Activated naive CD8-positive, alpha-beta T cell treated with anti-CD3 and anti-CD28 coated beads, Interleukin-2, amount 10 ng/mL, durations not matched to agents 7 days and 5 days (primary cell): Measurements from ENCODE around the gene GPR6. TPM values are rescaled to one million over a fixed set of nuclear protein-coding genes. Genes with fewer than 3 reads are reported as not detected.

Experiments used
- ATAC-seq: fragments of 150-1000 bp; cut with Tn5 transposase; one replicate; pipeline ENCODE4 v1.10.0; 2021; ENCODE audit warnings: low read depth, moderate library complexity
- POLR2A ChIA-PET: fragments of 350-600 bp; sonication (Branson Sonifier 250); formaldehyde crosslinking; loops from one replicate; lab custom pipeline; 2021; ENCODE audit warnings: antibody characterized with exemption; lab: Charles Lee
- DNase-seq: peaks from one replicate; pipeline ENCODE4 v3.0.0; 2021
- H3K27ac Mint-ChIP-seq: one replicate; pipeline ENCODE4 v1.8.0; 2022; ENCODE audit warnings: mild to moderate bottlenecking, mixed read lengths
- H3K27me3 Mint-ChIP-seq: one replicate; pipeline ENCODE4 v1.8.0; 2022; ENCODE audit warnings: mild to moderate bottlenecking, moderate library complexity, mixed read lengths
- H3K36me3 Mint-ChIP-seq: one replicate; pipeline ENCODE4 v1.8.0; 2021; ENCODE audit warnings: mild to moderate bottlenecking, mixed read lengths
- H3K4me1 Mint-ChIP-seq: one replicate; pipeline ENCODE4 v1.8.0; 2021; ENCODE audit warnings: mixed read lengths
- H3K4me3 Mint-ChIP-seq: one replicate; pipeline ENCODE4 v1.8.0; 2022; ENCODE audit warnings: mild to moderate bottlenecking, moderate library complexity, mixed read lengths
- H3K9me3 Mint-ChIP-seq: one replicate; pipeline ENCODE4 v1.8.0; 2021; ENCODE audit warnings: mixed read lengths
- total RNA-seq, 2 experiments: library from RNA; stranded (reverse); gene quantifications; one replicate each; pipeline ENCODE4 v1.2.3, GENCODE V29; 2021

Gene GPR6
- total RNA-seq, 2 experiments from 2014 or later, result not detected

DNA sequence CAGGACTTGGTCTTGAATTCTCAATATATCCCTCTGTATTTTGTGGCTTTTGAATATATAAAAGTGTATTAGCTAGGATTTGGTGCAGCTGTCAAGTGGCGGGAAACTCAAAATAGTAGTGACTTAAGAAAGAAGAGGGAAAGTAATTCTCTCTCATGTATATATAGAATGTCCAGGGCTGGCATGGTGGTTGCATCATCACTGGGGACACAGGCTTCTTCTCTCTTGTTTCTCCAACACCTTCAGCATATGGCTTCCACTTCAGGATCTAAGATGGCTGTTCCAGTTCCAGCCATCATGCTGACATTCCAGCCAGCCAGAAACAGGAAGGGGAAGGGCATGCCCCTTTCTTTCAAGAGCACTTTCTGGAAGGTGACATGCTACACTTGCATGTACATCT lies 11.8 kb upstream of the GPR6 start:
- H3K4me3 Mint-ChIP-seq, result no peak overlapping the region
- peaks cover 2% of the 10 kb centered on the region for H3K27me3 Mint-ChIP-seq
- no peak for ATAC-seq
- H3K36me3 Mint-ChIP-seq, result no peaks in the 10 kb centered on the region
- DNase-seq, result no peak
- no peak overlapping the region for H3K27ac Mint-ChIP-seq
- H3K9me3 Mint-ChIP-seq, result no peaks in the 10 kb centered on the region
- no peaks in the 10 kb centered on the region for H3K4me1 Mint-ChIP-seq
- POLR2A ChIA-PET, result no interaction called here

DNA sequence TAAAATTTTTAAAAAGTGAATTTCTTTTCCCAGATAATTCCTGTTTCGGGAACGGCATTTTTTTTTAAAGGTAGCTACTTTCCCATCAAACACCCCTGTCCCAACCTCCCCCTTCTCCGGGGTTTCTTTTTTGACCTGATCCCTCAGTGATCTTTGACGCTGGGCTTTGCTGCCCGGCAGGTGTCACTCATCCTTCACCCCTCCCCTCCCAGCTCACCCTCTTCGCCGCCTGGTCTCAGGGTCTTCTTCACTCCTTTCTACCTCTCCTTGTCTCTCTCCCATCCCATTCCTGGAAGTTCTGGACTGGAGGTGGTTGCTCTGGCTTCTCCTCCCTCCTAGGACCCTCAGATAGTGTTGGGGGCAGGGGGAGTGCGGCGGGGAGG lies 329 bp upstream of the GPR6 start:
- POLR2A ChIA-PET, result no interaction called here
- Mint-ChIP-seq H3K4me1 (peaks cover 2% of the 10 kb centered on the region), H3K27ac (no peak overlapping the region), H3K36me3 (peaks cover 3% of the 10 kb centered on the region), H3K27me3 (peaks cover 44% of the 10 kb centered on the region), H3K4me3 (no peak overlapping the region), H3K9me3 (no peaks in the 10 kb centered on the region)
- ATAC-seq (no peak), DNase-seq (no peak)

DNA sequence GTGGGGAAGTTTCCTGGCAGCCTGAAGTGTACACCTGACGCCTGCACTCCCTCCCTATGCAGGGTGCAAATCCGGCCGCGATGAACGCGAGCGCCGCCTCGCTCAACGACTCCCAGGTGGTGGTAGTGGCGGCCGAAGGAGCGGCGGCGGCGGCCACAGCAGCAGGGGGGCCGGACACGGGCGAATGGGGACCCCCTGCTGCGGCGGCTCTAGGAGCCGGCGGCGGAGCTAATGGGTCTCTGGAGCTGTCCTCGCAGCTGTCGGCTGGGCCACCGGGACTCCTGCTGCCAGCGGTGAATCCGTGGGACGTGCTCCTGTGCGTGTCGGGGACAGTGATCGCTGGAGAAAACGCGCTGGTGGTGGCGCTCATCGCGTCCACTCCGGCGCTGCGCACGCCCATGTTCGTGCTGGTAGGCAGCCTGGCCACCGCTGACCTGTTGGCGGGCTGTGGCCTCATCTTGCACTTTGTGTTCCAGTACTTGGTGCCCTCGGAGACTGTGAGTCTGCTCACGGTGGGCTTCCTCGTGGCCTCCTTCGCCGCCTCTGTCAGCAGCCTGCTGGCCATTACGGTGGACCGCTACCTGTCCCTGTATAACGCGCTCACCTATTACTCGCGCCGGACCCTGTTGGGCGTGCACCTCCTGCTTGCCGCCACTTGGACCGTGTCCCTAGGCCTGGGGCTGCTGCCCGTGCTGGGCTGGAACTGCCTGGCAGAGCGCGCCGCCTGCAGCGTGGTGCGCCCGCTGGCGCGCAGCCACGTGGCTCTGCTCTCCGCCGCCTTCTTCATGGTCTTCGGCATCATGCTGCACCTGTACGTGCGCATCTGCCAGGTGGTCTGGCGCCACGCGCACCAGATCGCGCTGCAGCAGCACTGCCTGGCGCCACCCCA lies 1.2 kb downstream of the GPR6 start:
- Mint-ChIP-seq H3K4me3 (no peak overlapping the region), H3K4me1 (peaks cover 2% of the 10 kb centered on the region), H3K9me3 (no peaks in the 10 kb centered on the region), H3K27me3 (peaks cover 37% of the 10 kb centered on the region), H3K27ac (no peak overlapping the region), H3K36me3 (peaks cover 3% of the 10 kb centered on the region)
- POLR2A ChIA-PET, result no interaction called here
- DNase-seq, result no peak
- ATAC-seq, result no peak

DNA sequence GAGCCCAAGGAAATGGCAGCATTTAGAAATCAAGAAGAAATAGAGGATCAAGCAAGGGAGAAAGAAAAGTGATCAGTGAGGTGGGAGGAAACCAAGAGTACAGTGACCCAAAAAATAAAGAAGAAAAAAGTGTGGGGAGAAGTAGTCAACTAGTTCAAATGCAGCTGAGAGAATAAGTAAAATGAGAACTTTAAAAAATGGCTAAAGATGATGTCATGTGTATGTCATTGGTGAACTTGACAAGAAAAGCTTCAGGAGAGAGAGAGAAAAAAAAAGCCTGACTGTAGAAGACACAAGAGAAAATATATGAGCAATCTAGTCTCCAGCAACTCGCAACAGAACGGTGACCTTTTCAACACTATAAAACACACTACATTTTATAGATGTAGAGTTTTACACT lies 6.3 kb downstream of the GPR6 start:
- no peaks in the 10 kb centered on the region for H3K9me3 Mint-ChIP-seq
- H3K27me3 Mint-ChIP-seq, result peaks cover 15% of the 10 kb centered on the region
- no peak overlapping the region for H3K27ac Mint-ChIP-seq
- POLR2A ChIA-PET, result no interaction called here
- peaks cover 3% of the 10 kb centered on the region for H3K36me3 Mint-ChIP-seq
- no peak overlapping the region for H3K4me3 Mint-ChIP-seq
- DNase-seq (no peak), ATAC-seq (no peak)
- H3K4me1 Mint-ChIP-seq, result no peaks in the 10 kb centered on the region

DNA sequence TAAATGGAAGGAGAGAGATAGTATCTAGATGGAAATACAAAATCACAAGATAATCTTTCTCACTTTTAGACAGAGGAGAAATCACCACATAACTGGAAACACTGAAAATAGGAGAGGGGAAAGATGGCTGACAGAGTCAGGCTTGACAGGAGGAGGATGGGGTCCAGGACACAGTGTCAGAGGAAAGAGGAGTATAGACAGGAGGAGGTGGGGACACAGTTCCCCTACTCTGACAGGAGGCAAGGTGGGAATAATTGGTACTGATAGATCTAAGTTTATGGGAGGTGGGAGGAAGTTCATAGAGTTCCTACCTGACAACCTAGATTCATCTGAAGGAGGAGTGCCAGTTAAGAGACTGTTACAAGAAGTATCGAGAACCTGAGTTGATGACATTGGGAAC lies 9.1 kb downstream of the GPR6 start:
- Mint-ChIP-seq H3K4me3 (no peak overlapping the region), H3K36me3 (no peaks in the 10 kb centered on the region), H3K4me1 (no peaks in the 10 kb centered on the region), H3K27ac (no peak overlapping the region), H3K27me3 (peaks cover 4% of the 10 kb centered on the region), H3K9me3 (peaks cover 2% of the 10 kb centered on the region)
- POLR2A ChIA-PET, result no interaction called here
- ATAC-seq (no peak), DNase-seq (no peak)

DNA sequence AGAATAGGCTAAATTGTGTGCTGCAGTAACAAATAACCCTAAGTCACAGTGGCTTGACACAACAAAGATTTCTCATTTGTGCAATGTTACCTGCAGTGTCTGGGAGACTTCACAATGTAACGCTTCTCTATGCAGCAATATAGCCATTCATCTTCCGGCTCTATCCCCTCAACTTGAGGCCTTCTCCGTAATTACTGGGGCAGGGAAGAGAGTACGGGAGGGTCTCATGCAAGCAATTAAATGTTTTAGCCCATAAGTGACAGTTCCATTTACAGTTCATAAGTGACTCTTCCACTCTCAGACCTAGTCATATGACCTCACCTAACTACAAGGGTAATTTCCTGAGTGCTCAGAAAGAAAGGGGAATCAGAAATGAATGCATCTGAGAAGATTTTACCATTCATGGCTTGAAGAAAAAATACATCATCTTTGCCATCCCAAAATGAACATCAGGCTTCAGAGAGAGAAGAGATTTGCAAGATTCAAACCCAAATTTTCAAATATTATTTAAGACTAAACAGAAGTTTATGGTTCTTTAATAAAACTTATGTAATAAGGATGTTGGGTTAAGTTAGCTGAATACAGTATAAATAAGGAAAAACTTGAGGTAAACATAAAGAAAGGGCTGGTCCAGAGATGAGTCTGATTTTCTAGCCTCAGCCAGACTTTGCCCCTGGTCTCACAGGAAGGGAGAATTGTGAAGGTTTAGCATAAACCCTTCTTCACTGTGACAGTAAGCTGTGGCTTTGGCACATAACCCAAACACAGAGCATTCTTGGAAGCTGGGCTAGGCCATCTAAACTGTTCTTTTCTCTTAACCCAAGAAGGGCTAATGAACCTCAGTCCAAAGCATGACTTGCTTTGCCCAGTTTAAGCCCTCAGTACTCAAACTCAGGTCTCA lies 13.3 kb downstream of the GPR6 start:
- Mint-ChIP-seq H3K27me3 (peaks cover 10% of the 10 kb centered on the region), H3K9me3 (peaks cover 2% of the 10 kb centered on the region), H3K27ac (no peak overlapping the region), H3K4me1 (no peaks in the 10 kb centered on the region), H3K4me3 (no peak overlapping the region), H3K36me3 (no peaks in the 10 kb centered on the region)
- DNase-seq (no peak), ATAC-seq (no peak)
- POLR2A ChIA-PET, result no interaction called here

DNA sequence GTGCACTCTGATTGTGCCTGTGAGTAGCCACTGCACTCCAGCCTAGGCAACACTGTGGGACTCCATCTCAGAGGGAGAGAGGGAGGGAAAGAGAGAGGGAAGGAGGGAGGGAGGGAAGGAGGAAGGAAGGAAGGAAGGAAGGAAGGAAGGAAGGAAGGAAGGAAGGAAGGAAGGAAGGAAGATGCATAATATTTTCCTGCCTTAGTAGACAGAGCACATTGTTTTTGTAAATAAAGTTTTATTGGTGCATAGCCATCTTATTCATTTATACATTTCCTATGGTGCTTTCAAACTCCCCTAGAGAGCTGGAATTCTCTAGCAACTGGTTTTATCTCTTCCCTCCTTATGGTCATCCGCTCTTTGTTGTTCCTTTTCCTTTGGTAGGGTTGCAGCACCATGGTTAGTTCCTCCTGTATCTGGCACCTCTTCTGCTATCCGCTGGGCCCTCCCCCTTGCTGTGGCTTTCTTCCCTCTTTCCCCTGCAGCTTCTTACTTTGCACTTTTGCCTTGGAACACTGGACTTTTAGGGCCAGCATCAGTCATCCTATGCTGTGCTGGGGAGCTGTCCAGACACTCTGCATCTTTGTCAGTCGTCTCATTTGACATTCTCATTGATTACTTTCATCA lies 20.2 kb downstream of the GPR6 start:
- no peaks in the 10 kb centered on the region for H3K9me3 Mint-ChIP-seq
- H3K27me3 Mint-ChIP-seq, result peaks cover 17% of the 10 kb centered on the region
- H3K27ac Mint-ChIP-seq, result no peak overlapping the region
- H3K36me3 Mint-ChIP-seq, result no peaks in the 10 kb centered on the region
- ATAC-seq (no peak), DNase-seq (no peak)
- POLR2A ChIA-PET, result no interaction called here
- no peaks in the 10 kb centered on the region for H3K4me1 Mint-ChIP-seq
- no peak overlapping the region for H3K4me3 Mint-ChIP-seq

DNA sequence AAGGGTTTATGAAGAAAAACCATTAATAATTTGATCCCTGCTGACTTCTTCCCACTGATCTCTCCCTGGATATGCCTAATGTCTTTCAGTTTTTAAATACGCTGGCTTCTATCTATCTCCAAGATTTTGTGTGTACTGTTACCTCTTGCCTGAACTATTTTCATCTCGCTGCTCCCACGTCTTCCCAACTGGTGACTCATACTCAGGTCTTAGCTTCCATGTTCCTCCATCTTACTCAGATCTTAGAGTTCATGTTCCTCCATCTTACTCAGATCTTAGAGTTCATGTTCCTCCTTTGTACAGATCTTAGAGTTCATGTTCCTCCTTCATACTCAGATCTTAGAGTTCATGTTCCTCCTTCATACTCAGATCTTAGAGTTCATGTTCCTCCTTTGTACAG lies 21.6 kb downstream of the GPR6 start:
- H3K4me1 Mint-ChIP-seq, result no peaks in the 10 kb centered on the region
- no peaks in the 10 kb centered on the region for H3K36me3 Mint-ChIP-seq
- no peak overlapping the region for H3K4me3 Mint-ChIP-seq
- DNase-seq, result no peak
- no peak overlapping the region for H3K27ac Mint-ChIP-seq
- no peak for ATAC-seq
- H3K9me3 Mint-ChIP-seq, result no peaks in the 10 kb centered on the region
- peaks cover 24% of the 10 kb centered on the region for H3K27me3 Mint-ChIP-seq
- POLR2A ChIA-PET, result no interaction called here

DNA sequence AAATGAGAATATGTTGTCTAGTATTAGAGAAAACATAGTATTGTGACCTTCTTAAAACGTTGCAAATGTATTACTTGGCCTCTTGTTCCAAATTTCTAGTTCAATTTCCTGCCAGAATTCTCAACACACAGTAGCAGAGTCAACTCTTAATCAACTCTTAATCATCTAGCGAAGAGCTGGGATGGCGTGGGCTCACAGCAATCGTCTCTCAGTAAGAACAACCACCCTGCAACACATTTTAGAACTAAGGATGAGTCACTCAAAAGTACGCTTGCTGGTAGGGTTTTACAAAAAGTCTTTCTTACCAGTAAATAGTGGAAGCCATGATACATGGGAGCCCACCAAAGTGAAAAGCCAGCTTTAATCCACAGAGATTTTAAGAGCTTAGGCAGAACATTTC lies 24.6 kb downstream of the GPR6 start:
- H3K27me3 Mint-ChIP-seq, result peaks cover 23% of the 10 kb centered on the region
- POLR2A ChIA-PET, result no interaction called here
- no peak overlapping the region for H3K4me3 Mint-ChIP-seq
- H3K27ac Mint-ChIP-seq, result no peak overlapping the region
- DNase-seq (no peak), ATAC-seq (no peak)
- no peaks in the 10 kb centered on the region for H3K4me1 Mint-ChIP-seq
- no peaks in the 10 kb centered on the region for H3K36me3 Mint-ChIP-seq
- no peaks in the 10 kb centered on the region for H3K9me3 Mint-ChIP-seq

DNA sequence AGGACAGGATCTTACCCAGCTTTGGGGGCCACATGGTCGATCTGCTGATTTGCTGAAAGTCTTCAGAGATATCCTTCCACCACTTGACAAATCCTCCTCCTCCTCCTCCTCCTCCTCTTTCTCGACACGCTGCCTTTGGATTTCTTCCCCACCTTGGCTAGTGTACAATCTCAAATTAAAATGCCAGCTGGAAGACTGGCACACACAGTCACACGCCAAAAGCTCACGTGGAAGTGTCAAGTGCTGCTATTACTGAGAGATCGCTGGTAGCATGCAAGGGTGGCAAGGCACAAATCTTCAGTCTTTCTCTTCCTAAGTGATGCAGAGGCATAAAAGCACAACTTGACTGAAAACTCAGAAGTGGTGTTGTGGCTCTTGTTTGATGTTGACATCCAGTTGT lies 35.3 kb downstream of the GPR6 start:
- H3K4me1 Mint-ChIP-seq, result no peaks in the 10 kb centered on the region
- H3K27me3 Mint-ChIP-seq, result peaks cover 2% of the 10 kb centered on the region
- no peak overlapping the region for H3K4me3 Mint-ChIP-seq
- H3K9me3 Mint-ChIP-seq, result peaks cover 1% of the 10 kb centered on the region
- DNase-seq, result no peak
- POLR2A ChIA-PET, result no interaction called here
- no peak for ATAC-seq
- H3K27ac Mint-ChIP-seq, result no peak overlapping the region
- no peaks in the 10 kb centered on the region for H3K36me3 Mint-ChIP-seq

DNA sequence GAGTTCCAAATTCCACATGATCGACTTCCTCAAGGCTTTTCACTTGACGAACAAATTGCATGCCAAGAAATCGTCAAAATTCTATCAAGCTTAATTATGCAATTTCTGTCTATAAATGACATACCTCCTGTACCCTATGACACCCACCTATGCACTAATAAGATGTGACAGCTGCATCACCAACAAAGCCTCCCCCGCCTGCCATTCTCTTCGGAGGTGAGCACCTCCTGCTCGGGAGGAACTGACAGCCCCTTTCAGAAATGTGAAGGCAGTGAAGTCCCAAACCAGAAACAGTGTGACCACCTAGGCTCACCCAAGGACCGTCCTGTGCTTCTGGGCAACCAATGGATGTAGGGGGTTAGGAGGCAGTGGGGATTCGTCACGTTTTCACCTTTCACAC lies 37.1 kb downstream of the GPR6 start:
- POLR2A ChIA-PET, result no interaction called here
- Mint-ChIP-seq H3K27me3 (no peaks in the 10 kb centered on the region), H3K9me3 (peaks cover 1% of the 10 kb centered on the region), H3K4me1 (peaks cover 4% of the 10 kb centered on the region), H3K36me3 (no peaks in the 10 kb centered on the region), H3K27ac (no peak overlapping the region), H3K4me3 (no peak overlapping the region)
- no peak for DNase-seq
- ATAC-seq, result no peak

DNA sequence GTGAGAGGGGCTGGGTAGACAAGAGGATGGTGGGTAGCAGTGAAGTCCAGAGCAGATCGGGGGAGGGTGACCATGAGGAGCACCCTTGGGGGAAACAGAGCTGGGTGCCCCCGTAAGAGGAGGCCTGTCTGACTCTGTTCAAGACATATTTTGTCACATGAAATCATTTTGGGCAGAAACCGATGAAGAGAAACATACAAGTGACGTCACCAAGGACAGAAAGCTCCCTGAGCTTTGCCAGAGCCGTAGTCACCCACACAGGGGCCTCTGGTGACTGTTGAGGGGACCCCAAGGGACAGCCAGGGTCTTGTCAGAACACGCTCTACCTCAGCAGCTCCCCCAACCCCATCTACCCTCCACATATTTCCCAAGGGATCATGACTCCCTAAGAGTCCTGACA lies 39.2 kb downstream of the GPR6 start:
- no peak overlapping the region for H3K27ac Mint-ChIP-seq
- ATAC-seq (no peak), DNase-seq (no peak)
- POLR2A ChIA-PET, result no interaction called here
- peaks cover 18% of the 10 kb centered on the region for H3K4me1 Mint-ChIP-seq
- H3K36me3 Mint-ChIP-seq, result peaks cover 3% of the 10 kb centered on the region
- no peak overlapping the region for H3K4me3 Mint-ChIP-seq
- no peaks in the 10 kb centered on the region for H3K27me3 Mint-ChIP-seq
- H3K9me3 Mint-ChIP-seq, result peaks cover 3% of the 10 kb centered on the region

DNA sequence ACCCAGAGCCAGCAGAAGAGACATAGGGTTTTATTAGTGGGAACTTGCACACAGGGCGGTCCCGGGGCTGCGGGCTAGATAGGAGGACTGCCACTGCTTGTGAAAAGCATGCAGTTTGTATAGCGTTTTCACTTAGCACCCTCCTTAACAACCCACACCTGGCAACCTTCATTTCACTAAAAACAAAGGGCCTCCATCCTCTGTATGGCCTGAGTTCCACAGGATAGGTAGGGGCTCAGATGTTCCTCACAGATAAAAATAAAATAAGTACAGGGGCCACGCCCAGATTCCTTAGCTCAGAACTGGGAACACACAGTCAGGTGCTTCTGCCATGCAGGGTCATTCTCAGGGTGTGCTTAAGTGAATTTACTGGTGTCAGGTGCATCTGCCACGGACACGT lies 39.8 kb downstream of the GPR6 start:
- no peaks in the 10 kb centered on the region for H3K27me3 Mint-ChIP-seq
- ATAC-seq (no peak), DNase-seq (no peak)
- POLR2A ChIA-PET, result no interaction called here
- no peak overlapping the region for H3K27ac Mint-ChIP-seq
- no peak overlapping the region for H3K4me3 Mint-ChIP-seq
- H3K4me1 Mint-ChIP-seq, result peaks cover 18% of the 10 kb centered on the region
- H3K36me3 Mint-ChIP-seq, result peaks cover 3% of the 10 kb centered on the region
- peaks cover 3% of the 10 kb centered on the region for H3K9me3 Mint-ChIP-seq
